ENCODE measurements around the gene SUSD1.

DNA sequence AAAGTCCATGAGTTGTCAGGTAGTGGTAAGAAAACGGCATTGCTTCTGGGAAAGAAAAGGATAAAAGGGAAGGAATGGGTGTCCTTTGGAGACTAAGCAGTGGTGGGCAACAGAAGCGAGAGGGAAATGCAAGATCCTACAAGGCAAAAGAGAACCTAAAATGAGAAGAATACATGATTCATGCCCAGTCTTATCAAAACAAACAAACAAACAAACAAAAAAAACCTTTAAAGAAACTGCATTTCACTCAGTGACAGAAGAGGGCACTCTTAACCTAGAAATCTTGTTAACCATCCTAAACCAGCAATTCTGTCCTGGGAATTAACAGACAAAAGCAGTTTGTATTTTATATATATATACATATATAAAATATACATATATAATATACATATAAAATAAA is 88.5 kb downstream of the SUSD1 start:
- TF ChIP-seq TAF15 (IDR thresholded peaks at IDR 0.05; ENCODE audit: low read depth, low read length, poor library complexity, severe bottlenecking) (no peak), ZNF337 (CRISPR knock-in tag; IDR thresholded peaks at IDR 0.05; ENCODE audit: borderline replicate concordance, low read depth) (no peak), GTF2F1 (IDR thresholded peaks at IDR 0.05; ENCODE audit: low read length) (no peak), ZNF674 (CRISPR knock-in tag; IDR thresholded peaks at IDR 0.05; ENCODE audit: low read depth) (no peak), ATM (IDR thresholded peaks at IDR 0.05; ENCODE audit: borderline replicate concordance) (no peak), ZNF282 (IDR thresholded peaks at IDR 0.05; ENCODE audit: partially characterized antibody) (no peak), MAZ (IDR thresholded peaks at IDR 0.05; ENCODE audit: borderline replicate concordance, low read depth, low read length) (no peak), MAZ (CRISPR knock-in tag; IDR thresholded peaks at IDR 0.05; ENCODE audit: low read depth) (no peak), RAD51 (IDR thresholded peaks at IDR 0.05; ENCODE audit: borderline replicate concordance) (no peak), ZNF678 (CRISPR knock-in tag; IDR thresholded peaks at IDR 0.05) (no peak), NBN (conservative IDR thresholded peaks at IDR 0.05) (no peak)

Measured in HepG2 (cell line).